GM18907 (cell line): ENCODE measurements around the gene COL5A3.
A peak's percentile ranks its signal among the peaks of the same experiment; 100 is the strongest.
"Not testable (repeated sequence)": the region's sequence is repeated elsewhere in the genome, so short reads cannot be mapped to it uniquely, and the experiment has no call there.

Source experiments
- ATAC-seq: cut with Tn5 transposase; IDR thresholded peaks from one replicate; pipeline ENCODE4 v1.9.1; 2021; ENCODE audit warnings: mild to moderate bottlenecking, moderate library complexity; ENCODE audit not compliant: unreplicated experiment

COL5A3 gene

DNA sequence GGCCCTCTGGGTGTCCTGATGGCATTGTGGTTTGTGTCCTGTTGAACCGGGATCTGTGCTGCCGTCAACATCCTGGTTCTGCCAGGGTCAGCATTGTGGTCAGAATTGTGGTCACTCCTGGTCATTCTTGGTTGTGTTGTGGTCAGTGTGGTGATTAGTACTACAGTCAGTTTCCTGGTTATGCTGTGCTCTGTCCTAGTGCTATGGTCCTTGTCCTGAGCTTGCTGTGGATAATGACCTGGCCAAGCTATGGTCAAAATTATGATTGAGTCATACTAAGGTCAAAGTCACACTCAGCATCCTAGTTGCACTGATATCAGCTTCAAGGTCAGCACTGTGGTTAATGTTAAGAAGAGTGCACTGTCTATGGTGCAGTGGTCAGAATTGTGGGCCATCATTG is 69.5 kb downstream of the COL5A3 start:
- ATAC-seq = no peak

DNA sequence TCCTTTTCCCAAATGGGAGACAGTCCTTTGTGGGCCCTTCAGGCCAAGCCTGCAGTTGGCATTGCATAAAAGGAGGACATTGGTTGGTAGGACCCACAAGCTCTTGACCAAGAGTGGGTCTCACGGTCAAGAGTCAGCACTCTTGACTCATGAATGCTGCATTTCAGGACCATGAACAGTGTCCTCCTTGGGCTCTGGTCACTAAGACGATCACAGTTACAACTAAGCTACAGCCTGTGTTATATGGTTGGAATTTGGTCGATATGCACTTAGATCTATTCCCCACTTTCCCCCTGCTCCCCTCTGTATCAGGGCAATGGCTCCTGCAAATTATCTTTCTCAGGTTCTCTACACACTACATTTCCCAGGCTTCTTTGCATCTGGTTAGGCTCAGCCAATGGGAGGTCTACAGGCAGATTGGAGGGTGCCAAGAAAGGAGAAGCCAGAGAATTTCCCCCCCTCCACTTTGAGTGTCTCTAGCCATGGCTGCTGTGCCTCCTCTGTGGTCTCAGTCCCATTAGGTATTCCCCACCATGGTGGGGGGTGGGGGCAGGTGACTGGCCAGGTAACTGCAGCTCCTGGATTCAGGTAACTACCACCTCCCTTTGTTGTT is 70.9 kb downstream of the COL5A3 start:
- ATAC-seq = no peak

DNA sequence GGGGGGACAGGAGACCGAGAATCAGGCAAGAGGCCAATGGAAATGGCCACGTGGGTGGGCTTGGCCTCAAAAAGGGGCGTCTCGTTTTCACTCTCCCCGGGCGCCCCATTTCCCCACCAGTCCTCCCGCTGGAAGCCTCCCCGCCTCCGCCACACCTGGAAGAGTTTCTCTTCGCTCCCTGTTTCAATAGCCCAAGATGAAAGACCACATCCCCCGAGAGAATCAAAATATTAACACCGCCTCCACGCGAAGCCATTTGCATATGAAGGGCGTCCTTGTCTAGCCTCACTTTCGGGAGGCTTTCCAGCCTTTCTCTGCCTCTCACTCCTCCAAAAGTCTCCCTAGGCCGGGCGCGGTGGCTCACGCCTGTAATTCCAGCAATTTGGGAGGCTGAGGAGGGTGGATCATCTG is 73.3 kb downstream of the COL5A3 start:
- no peak for ATAC-seq

DNA sequence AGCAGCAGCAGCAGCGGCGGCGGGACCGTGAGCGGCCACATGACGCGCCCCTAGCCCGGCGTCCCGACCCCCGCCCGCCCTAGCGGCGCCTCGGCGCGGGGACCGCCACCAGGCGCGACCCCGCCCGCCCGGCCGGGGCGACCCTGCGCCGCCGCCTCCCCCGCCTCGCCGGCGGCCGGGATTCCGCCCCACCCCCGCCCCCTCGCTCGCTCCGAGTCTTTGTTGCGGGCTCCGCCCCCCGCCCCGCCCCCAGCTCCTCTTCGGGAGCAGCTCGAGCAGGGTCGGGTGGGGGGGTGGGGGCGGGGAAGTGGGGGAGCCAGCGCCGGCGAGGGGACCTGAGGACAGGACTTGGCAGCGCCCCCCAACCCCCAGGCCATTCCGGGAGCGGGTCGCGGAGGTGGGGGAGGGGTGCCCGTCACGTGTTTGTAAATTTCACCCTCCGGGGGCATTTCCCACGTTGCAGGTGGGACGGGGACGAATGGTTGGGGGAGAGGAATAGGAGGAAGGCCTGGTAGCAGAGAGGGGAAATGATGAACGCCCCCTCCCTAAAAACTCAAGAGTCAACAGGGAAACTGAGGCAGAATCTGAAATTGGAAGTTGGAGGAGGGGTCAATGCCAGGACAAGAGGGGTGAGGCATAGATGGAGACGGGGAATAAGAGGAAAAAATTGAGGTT is 73.8 kb downstream of the COL5A3 start, which contains the start of gene OLFM2:
Gene OLFM2 (minus strand): TSS at position 190 of the 675 bp plus-strand sequence. CDS start 149 bp downstream, at position 41.
- no peak for ATAC-seq

DNA sequence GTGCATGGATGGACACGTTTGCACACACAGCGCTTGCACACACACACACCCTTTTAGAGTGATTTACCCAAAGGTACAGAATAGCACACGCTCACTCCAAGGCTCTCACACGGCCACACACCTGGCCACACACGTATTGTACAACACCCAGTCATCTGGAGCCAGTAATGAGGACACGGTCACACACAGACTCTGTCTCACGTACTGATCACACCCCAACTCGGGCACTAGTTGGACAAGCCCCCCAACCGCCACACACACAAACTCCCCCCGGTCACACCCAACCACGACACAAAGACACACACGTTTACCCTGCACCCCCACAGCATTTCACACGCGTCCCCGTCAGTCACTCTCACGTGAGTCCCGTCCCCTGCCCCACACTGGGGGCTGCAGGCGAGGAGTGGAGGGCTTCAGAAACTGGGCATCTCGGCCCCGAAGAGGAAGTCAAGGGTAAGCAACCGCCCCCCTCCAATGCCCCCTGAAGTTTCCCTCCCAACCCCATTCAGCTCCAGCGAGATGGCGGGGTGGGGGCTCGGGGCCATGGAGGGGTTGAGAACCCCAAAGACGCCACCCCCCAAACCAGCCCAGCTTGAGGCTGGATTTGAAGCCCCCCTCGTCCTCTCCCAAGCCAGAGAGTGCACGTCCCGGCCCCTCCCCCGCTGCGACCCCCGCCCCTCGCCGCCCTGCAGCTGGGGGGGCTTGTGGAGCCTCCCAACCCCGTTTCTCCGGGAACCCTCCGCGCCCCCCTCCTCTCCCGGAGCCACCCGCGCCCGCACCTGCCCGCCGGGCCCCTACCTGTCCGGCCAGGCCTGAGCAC is 74.6 kb downstream of the COL5A3 start:
- ATAC-seq = no peak

DNA sequence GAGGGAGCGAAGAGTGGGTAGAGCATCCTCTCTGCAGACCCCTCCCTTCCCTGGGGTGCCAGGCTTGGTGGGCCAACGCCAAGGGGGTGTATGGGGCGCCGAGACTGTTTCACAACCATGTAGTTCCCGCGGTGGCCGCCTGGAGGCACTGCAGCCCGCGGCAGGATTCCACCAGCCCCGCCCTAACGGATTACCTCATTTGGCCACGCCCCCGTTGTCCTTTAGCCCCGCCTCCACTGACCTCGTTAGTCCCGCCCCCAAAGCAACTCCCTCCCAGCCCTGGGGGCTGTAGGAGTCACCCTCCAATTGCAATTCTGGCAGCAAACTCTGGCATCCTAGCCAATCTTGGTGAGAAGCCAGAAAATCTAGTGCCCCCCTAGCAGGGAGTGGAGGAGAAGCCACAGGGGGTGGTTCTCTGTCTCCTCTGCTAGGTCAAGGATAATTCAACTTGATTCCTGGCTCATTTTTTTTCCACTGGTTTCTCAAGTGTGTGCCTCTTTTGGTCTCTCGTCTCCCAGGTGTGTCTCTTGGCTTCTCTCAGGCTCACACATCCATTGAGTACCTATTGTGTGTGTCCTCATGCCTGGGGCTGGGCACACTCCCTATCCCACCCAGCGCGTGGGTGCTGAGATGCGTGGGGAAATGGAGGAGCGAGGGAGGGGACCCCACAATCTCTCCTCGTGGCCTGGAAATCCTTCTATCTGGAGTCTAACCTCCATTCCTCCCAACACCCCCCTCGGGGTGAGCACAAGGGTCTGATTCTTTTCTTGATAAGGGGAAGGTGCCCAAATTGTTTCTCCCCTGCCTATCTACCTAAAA is 76.0 kb downstream of the COL5A3 start:
- peak; percentile 55 for ATAC-seq

DNA sequence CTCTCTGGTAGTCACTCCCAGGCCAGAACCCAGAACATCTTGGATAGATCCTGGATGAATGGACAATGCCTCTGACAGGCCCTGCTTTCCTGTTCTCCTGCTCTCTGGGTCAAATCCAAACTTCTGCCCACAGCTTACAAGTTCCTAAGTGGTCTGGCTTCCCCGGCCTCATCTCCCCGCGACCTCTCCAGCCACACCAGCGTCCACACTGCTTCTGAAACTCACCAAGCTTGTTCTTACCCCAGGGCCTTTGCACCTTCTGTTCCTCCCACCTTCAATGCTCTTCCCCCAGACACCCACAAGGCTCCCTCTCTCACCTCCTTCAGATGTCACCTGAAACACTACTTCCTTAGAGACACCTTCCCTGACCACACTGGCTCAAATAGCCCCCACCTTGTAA is 77.5 kb downstream of the COL5A3 start:
- ATAC-seq = no peak

DNA sequence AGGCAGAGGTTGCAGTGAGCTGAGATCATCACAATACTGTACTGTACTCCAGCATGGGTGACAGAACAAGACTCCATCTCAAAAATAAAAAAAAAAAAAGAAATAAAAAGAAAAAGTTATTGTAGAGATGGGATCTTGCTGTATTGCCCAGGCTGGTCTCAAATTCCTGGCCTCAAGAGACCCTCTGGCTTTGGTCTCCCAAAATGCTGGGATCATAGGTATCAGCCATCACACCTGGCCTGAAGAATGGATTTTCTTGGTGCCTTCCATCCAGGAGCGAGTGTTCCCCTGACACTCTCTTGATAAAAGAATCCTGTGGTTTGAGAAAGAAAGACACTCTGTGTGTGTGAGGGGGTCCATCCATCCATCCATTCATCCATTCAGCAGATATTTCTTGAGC is 78.7 kb downstream of the COL5A3 start:
- no peak for ATAC-seq

DNA sequence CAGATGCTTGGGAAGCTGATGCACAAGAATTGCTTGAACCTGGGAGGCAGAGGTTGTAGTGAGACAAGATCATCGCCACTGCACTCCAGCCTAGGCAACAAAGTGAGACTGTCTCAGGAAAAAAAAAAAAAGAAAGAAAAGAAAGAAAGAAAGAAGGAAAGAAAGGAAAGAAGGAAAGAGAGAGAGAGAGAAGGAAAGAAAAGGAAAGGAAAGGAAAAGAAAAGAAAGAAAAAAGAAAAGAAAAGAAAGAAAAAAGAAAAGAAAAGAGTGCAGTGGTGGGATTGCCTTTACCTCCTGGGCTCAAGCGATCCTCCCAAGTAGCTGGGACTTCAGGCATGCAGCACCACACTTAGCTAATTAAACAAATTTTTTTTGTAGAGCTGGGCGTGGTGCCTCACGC is 86.9 kb downstream of the COL5A3 start:
- no peak for ATAC-seq

DNA sequence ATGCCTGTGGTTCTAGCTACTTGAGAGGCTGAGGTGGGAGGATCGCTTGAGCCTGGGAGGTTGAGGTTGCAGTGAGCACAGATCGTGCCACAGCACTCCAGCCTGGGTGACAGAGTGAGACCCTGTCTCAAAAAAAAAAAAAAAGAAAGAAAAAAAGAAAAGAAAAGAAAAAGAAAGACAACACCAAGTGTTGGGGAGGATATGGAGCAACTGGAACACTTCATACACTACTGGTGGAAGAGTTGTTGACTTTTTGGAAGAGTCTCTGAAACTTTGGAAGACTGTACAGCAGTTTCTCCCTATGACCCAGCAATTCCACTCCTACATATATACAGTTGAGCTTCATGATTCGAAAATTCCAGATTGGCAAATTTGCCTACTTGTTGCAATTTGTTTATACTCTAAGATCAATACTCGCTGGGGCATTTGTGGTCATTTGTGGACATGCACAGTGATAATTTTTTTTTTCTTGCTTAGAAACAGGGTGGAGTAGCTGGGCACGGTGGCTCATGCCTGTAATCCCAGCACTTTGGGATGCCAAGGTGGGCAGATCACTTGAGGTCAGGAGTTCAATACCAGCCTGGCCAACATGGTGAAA is 87.4 kb downstream of the COL5A3 start:
- ATAC-seq = not testable (repeated sequence)

DNA sequence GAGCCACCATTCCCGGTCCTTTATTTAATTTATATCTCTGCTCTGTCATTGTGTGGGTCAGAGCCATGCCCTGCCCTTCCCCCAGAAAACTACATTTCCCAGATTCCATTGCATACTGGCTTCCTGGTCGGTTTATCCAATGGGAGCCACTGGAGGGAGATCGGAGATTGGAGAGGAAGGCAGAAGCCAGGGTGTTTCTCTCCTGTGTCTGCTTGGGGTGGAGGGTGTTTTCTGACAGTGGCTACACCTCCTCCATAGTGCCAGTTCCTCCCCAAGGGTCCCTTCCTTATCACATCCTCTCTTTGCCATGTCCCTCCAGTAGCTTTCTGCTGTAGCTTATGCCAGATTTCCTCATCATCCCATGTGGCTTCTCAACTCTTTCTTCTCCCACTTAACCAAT is 93.0 kb downstream of the COL5A3 start:
- ATAC-seq = no peak

DNA sequence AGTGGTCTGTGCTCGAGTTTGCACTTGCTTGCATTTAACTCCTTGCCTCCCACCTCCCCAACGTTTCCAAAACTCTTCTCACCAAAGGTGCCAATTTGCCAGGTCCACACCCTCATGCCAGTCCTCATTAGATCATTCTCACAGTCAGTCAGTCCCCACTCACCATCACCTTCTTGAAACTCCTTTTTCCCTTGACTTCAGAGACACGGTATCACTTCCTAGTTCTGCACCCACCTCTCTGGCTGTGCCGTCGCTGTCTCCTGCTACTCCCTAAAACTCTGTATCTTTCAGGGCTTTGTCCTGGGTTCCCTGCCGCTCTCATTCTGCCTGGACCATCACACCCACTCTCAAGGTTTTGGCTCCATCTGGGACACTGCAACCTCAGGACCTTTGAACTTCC is 93.6 kb downstream of the COL5A3 start:
- ATAC-seq = no peak

DNA sequence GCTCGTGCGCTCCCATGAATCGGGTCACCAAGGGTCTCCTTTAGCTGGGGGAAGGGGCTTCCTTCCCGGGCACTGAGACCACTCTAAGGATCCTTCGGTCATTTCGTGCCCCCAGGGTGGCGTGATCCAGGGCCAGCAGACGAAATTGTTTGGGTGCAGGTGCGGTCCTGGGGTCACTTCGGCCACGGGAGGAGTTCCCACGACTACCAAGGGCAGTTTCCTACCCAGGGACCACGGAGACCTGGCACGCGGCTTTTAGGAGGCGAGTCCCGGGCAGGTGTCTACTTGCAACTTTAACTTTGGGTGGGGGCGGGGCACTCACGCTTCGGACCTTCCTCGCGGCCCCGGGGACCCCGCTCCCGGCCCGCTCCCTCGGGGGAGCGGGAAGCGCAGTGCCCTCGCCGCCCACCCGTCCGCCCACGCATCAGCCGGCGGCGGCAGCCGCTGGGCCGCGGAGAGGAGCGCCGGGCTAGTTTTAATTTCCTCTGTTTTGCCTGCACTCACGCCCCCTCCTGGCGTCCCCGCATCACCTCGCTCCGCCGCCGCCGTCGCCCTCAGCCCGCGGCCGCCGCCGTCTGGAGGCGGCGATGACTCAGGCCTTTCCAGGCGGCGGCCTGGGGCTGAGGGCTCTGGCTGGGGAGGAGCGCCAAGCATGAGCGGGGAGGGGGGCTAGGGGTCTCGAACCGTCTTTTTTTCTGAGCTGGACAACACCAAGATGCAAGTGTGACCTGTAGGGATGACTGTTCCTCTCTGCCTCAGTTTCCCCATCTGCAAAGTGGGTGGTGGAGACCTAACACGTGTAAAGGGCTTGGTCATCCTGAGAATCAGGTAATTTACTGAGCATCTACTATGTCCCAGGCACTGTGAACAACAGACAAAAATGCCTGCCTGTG is 95.7 kb downstream of the COL5A3 start:
- ATAC-seq = no peak

DNA sequence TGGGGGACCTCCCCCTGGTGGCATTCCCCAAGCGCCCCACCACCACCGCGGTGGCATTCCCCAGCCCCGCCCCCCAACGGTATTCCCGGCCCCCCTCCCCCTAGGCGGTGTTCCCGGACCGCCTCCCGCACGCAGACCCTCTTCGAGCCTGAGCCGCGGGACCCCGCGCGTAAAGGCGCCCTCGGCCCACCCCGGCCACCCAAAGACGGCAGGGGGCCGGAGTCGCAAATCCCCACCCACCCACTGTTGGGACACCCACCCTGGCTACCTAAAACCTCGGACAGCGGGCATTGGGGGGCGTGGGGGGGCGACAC is 96.3 kb downstream of the COL5A3 start:
- ATAC-seq = no peak

DNA sequence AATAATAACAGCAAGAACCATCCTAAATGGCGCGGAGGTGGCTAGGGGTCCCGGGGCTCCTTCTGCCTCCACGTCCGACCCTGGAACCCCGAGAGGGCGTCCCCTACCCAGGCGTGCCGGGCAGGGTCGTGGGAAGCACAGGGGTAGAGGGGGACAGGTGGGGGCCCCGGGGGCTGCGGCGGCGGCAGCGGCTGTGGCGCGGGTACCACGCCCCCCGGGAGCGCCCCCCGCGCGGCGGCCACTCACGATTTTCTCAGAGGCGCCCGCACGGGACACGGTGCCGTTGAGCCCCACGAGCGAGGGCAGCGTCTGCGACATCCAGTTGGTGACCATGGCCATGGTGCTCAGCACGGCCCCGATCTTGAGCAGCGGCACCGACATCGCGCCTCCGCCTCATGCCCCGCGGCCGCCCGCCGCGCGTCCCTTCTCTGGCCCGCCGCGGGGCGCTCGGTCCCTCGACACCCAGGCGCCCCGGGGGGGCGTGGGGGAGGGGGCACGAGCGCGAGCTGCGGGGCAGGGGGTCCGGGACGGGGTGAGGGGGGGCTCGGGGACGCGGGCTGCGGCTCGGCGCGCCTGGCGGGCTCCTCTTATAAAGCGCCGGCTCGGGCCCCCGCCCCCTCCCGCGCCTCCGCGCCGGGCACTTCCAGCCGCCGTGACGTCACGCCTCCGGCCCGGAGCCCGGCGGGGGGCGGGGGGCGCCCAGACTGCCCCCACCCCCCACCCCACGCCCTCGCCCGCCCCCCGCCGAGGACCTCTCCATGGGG is 96.9 kb downstream of the COL5A3 start:
- ATAC-seq = no peak

DNA sequence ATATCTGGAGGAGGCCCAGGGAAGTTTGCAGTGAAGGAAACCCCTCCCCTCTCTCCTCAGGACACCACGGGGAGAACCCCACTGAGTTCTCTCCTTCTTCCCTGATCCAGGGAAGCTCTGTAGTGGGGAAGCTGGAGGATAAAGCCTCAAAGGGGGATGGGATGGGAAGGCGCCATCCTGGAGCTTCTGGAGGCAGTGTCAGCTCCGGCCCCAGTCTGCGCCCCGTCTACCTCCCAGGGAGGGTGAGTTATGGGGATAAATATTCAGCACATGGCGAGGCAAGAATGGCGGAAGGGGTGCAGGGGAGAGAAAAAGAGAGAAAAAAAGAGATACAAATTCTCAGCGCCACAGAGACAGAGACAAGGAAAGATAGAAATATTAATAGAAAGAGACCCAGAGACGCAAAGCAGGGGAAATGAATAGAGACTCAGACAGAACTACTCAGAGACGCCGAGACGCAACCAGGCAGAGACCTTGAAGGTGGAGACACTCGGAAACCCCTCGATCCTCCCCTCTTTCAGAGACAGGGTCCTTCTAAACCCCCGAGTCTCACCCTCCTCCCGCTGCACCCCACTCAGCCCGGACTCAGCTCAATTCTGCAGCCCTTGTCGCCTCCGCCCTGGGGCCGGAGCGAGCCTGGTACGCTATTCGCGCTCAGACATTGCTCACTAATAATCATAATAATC is 97.6 kb downstream of the COL5A3 start:
- no peak for ATAC-seq

DNA sequence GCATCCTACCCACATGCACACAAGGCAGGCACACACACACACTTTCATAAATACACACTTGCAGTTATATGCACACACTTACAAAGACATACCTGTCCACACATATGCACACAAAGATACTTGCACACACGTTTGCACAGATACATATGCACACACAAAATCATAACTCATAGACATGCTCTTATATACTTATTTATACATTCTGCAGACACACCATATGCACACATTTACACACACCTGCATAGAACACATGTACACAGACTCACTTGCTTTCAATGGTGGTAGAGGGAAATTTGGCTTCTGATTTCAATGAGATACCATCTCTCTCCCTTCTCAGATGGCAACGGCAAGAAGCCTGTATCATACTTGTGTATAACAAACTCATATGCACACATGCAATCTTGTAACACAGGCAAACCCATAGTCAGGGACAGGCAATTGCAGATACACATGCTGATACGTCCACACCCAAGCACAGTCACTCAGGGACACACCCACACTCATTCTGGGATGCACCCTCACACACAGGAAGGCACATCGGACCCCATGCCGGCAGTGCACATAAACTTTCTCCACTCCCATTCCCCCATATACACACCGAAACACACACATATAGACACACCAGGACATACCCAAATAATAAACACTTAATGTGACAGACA is 98.6 kb downstream of the COL5A3 start:
- no peak for ATAC-seq

DNA sequence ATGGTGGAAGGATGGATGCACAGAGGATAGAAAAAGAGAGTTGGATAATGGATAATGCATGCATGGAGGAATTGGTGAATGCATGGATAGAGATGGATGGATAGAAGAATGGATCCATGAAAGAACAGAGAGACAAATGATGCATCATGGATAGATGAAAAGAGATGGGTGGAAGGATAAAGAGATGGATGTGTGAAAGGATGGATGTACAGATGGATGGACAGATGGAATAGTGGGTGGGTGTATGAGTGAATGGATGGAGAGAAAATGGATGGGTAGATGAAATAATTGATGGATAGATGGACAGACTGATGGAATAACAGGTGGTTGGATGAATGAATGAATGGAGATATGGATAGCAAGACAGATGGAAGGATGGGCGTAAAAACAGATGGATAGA is 99.7 kb downstream of the COL5A3 start:
- ATAC-seq = no peak
